Keratinocyte (primary cell): Measurements from ENCODE around the gene MINDY4.

Source experiments
- EZH2 ChIP-seq: IDR thresholded peaks from one replicate; pipeline ENCODE4 v1.6.1; 2012; ENCODE audit warnings: inconsistent platforms, mild to moderate bottlenecking, low read length, moderate library complexity
- TF ChIP-seq, protein P1 (sequence below), 3 experiments: IDR thresholded peaks in 1 of 3; conservative IDR thresholded peaks in 1 of 3; optimal IDR thresholded peaks in 1 of 3; 2 replicates in 2 of 3; 3 replicates in 1 of 3; pipeline versions ENCODE3 to v1.5.1; 2011; ENCODE audit warnings: low read length in 3 of 3, mild to moderate bottlenecking in 3 of 3, moderate library complexity in 2 of 3, control low read depth in 1 of 3, inconsistent platforms in 1 of 3; ENCODE audit not compliant: insufficient read depth in 2 of 3; ENCODE audit errors: extremely low read depth in 1 of 3

DNA sequence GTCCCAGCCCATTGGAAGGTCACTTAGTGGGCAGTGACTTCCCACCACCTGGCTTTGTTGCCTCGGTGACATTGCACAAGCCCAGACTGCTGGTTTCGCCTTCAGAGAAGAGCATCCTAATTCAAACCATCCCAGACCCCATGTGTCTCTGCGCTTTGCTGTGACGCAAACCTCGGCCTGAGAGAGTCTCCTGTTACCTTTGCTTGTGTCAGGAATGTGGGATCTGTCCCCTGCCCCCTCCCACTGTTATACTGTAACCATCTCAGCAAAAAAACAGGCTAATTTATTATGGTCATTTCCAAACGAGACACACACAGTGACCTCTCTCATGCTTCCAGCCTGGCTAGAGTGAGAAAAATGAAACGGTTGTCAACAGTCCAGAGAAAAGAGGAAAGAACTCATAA lies 115.4 kb downstream of the MINDY4 start:
- TF ChIP-seq, protein P1, sequence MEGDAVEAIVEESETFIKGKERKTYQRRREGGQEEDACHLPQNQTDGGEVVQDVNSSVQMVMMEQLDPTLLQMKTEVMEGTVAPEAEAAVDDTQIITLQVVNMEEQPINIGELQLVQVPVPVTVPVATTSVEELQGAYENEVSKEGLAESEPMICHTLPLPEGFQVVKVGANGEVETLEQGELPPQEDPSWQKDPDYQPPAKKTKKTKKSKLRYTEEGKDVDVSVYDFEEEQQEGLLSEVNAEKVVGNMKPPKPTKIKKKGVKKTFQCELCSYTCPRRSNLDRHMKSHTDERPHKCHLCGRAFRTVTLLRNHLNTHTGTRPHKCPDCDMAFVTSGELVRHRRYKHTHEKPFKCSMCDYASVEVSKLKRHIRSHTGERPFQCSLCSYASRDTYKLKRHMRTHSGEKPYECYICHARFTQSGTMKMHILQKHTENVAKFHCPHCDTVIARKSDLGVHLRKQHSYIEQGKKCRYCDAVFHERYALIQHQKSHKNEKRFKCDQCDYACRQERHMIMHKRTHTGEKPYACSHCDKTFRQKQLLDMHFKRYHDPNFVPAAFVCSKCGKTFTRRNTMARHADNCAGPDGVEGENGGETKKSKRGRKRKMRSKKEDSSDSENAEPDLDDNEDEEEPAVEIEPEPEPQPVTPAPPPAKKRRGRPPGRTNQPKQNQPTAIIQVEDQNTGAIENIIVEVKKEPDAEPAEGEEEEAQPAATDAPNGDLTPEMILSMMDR (optimal IDR thresholded peaks at IDR 0.05 in 1 of 3, IDR thresholded peaks at IDR 0.05 in 1 of 3, conservative IDR thresholded peaks at IDR 0.05 in 1 of 3; ENCODE audit: extremely low read depth in 1 of 3, insufficient read depth in 2 of 3, low read length in 3 of 3) = no peak
- no peak for TF ChIP-seq EZH2
